WTC11 (cell line): ENCODE measurements around the gene CYP2U1. TPM values are rescaled to one million over a fixed set of nuclear protein-coding genes. Genes with fewer than 3 reads are reported as not detected.
"Not testable (repeated sequence)": the region's sequence is repeated elsewhere in the genome, so short reads cannot be mapped to it uniquely, and the experiment has no call there.

ENCODE experiments used
- ATAC-seq: fragments of 200-7000 bp; cut with Tn5 transposase; 2 replicates; pipeline ENCODE4 v1.10.0; 2021; ENCODE audit warnings: mild to moderate bottlenecking, moderate library complexity
- CTCF ChIA-PET: fragments of 300-600 bp; sonication (Branson Sonifier 250); formaldehyde crosslinking; loops from one replicate; lab custom pipeline; 2021; ENCODE audit warnings: antibody characterized with exemption; lab: Charles Lee
- POLR2A ChIA-PET: fragments of 350-600 bp; sonication (Branson Sonifier 250); formaldehyde crosslinking; loops from one replicate; lab custom pipeline; 2021; ENCODE audit warnings: antibody characterized with exemption; lab: Charles Lee
- DNase-seq: peaks from one replicate; pipeline ENCODE4 v3.0.0; 2021; ENCODE audit warnings: low spot score
- H3K27ac Mint-ChIP-seq: 2 replicates; pipeline ENCODE4 v1.8.0; 2021; ENCODE audit warnings: mixed read lengths
- H3K27me3 Mint-ChIP-seq: 2 replicates; pipeline ENCODE4 v1.8.0; 2021; ENCODE audit warnings: low read depth, mild to moderate bottlenecking, moderate library complexity, mixed read lengths
- H3K36me3 Mint-ChIP-seq: 2 replicates; pipeline ENCODE4 v1.8.0; 2021; ENCODE audit warnings: mixed read lengths
- H3K4me1 Mint-ChIP-seq: 2 replicates; pipeline ENCODE4 v1.8.0; 2022; ENCODE audit warnings: mixed read lengths
- H3K4me3 Mint-ChIP-seq: 2 replicates; pipeline ENCODE4 v1.8.0; 2021; ENCODE audit warnings: mild to moderate bottlenecking, moderate library complexity, mixed read lengths
- H3K9me3 Mint-ChIP-seq: 2 replicates; pipeline ENCODE4 v1.8.0; 2021; ENCODE audit warnings: mixed read lengths
- ARID4B ChIP-seq: sonication (generic); formaldehyde crosslinking; IDR thresholded peaks from 2 replicates; pipeline ENCODE4 v1.8.0; 2023; ENCODE audit warnings: missing genetic modification reagents, mild to moderate bottlenecking, borderline replicate concordance
- ATF2 ChIP-seq: sonication (generic); formaldehyde crosslinking; IDR thresholded peaks from 2 replicates; pipeline ENCODE4 v1.8.1; 2022; ENCODE audit warnings: low read depth, missing genetic modification reagents, borderline replicate concordance
- CREM ChIP-seq: sonication (generic); formaldehyde crosslinking; IDR thresholded peaks from 2 replicates; pipeline ENCODE4 v1.8.1; 2022; ENCODE audit warnings: mild to moderate bottlenecking, missing genetic modification reagents, moderate library complexity
- GABPB1 ChIP-seq: sonication (generic); formaldehyde crosslinking; IDR thresholded peaks from 2 replicates; pipeline ENCODE4 v1.8.1; 2023; ENCODE audit warnings: mild to moderate bottlenecking, missing genetic modification reagents
- IRF1 ChIP-seq: sonication (generic); formaldehyde crosslinking; IDR thresholded peaks from 2 replicates; pipeline ENCODE4 v1.8.0; 2023; ENCODE audit warnings: missing genetic modification reagents
- IRF2 ChIP-seq: sonication (generic); formaldehyde crosslinking; IDR thresholded peaks from 2 replicates; pipeline ENCODE4 v1.8.0; 2022; ENCODE audit warnings: low read depth, missing genetic modification reagents, borderline replicate concordance
- JAZF1 ChIP-seq: fragments of 250-450 bp; sonication (Bioruptor Pico); IDR thresholded peaks from 2 replicates; pipeline ENCODE4 v1.9.0; 2021; ENCODE audit warnings: moderate library complexity, mild to moderate bottlenecking, inconsistent platforms
- MAX ChIP-seq: sonication (generic); formaldehyde crosslinking; IDR thresholded peaks from 2 replicates; pipeline ENCODE4 v1.8.0; 2022; ENCODE audit warnings: mild to moderate bottlenecking, missing genetic modification reagents
- NFATC4 ChIP-seq: fragments of 250-450 bp; sonication (Bioruptor Pico); IDR thresholded peaks from 2 replicates; pipeline ENCODE4 v1.9.0; 2021; ENCODE audit warnings: mild to moderate bottlenecking
- NFYB ChIP-seq: sonication (generic); formaldehyde crosslinking; conservative IDR thresholded peaks from 2 replicates; pipeline ENCODE4 v1.8.0; 2022; ENCODE audit warnings: low read depth, missing genetic modification reagents
- NR1H2 ChIP-seq: sonication (generic); formaldehyde crosslinking; IDR thresholded peaks from 2 replicates; pipeline ENCODE4 v1.9.0; 2021; ENCODE audit warnings: mild to moderate bottlenecking, moderate library complexity, missing genetic modification reagents
- OVOL2 ChIP-seq: fragments of 250-450 bp; sonication (Bioruptor Pico); IDR thresholded peaks from 2 replicates; pipeline ENCODE4 v1.9.0; 2021; ENCODE audit warnings: mild to moderate bottlenecking, borderline replicate concordance
- SP1 ChIP-seq: sonication (generic); formaldehyde crosslinking; conservative IDR thresholded peaks from 2 replicates; pipeline ENCODE4 v1.8.1; 2022; ENCODE audit warnings: missing genetic modification reagents
- TP53 ChIP-seq: sonication (generic); formaldehyde crosslinking; IDR thresholded peaks from 2 replicates; pipeline ENCODE4 v1.8.1; 2023; ENCODE audit warnings: mild to moderate bottlenecking, missing genetic modification reagents
- USF2 ChIP-seq: sonication (generic); formaldehyde crosslinking; IDR thresholded peaks from 2 replicates; pipeline ENCODE4 v1.8.1; 2023; ENCODE audit warnings: mild to moderate bottlenecking, missing genetic modification reagents, moderate library complexity
- ZNF396 ChIP-seq: fragments of 250-450 bp; sonication (Bioruptor Pico); IDR thresholded peaks from 2 replicates; pipeline ENCODE4 v1.8.0; 2021; ENCODE audit warnings: mild to moderate bottlenecking, moderate library complexity, borderline replicate concordance
- ZNF671 ChIP-seq: fragments of 250-450 bp; sonication (Bioruptor Pico); IDR thresholded peaks from 2 replicates; pipeline ENCODE4 v1.8.0; 2021; ENCODE audit warnings: mild to moderate bottlenecking
- total RNA-seq: library from RNA; stranded (reverse); gene quantifications from 3 replicates; pipeline ENCODE4 v1.2.3, GENCODE V29; 2021
- TF ChIP-seq, protein P1 (sequence below): sonication (generic); formaldehyde crosslinking; IDR thresholded peaks from 2 replicates; pipeline ENCODE4 v1.8.1; 2023; ENCODE audit warnings: mild to moderate bottlenecking, moderate library complexity, missing genetic modification reagents
- TF ChIP-seq, protein P2 (sequence below): sonication (generic); formaldehyde crosslinking; IDR thresholded peaks from 2 replicates; pipeline ENCODE4 v1.8.0; 2022; ENCODE audit warnings: mild to moderate bottlenecking, missing genetic modification reagents

The CYP2U1 gene
- total RNA-seq, 1 experiment from 2014 or later, result 2.9 TPM

GRCh38 chr4:107901213-107901934 lies 30.0 kb upstream of the CYP2U1 start (continued):
- no peak for TF ChIP-seq MAX (CRISPR knock-in tag)
- no peak for TF ChIP-seq CREM
- no peak for TF ChIP-seq ATF2
- TF ChIP-seq, protein P1, sequence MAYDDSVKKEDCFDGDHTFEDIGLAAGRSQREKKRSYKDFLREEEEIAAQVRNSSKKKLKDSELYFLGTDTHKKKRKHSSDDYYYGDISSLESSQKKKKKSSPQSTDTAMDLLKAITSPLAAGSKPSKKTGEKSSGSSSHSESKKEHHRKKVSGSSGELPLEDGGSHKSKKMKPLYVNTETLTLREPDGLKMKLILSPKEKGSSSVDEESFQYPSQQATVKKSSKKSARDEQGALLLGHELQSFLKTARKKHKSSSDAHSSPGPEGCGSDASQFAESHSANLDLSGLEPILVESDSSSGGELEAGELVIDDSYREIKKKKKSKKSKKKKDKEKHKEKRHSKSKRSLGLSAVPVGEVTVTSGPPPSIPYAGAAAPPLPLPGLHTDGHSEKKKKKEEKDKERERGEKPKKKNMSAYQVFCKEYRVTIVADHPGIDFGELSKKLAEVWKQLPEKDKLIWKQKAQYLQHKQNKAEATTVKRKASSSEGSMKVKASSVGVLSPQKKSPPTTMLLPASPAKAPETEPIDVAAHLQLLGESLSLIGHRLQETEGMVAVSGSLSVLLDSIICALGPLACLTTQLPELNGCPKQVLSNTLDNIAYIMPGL (CRISPR knock-in tag), result no peak
- TF ChIP-seq, protein P2, sequence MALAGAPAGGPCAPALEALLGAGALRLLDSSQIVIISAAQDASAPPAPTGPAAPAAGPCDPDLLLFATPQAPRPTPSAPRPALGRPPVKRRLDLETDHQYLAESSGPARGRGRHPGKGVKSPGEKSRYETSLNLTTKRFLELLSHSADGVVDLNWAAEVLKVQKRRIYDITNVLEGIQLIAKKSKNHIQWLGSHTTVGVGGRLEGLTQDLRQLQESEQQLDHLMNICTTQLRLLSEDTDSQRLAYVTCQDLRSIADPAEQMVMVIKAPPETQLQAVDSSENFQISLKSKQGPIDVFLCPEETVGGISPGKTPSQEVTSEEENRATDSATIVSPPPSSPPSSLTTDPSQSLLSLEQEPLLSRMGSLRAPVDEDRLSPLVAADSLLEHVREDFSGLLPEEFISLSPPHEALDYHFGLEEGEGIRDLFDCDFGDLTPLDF (CRISPR knock-in tag), result no peak
- no peak for TF ChIP-seq IRF1

- TF ChIP-seq ZNF396 (CRISPR knock-in tag), result no peak
- TF ChIP-seq SP1 (CRISPR knock-in tag), result no peak
- no peak for TF ChIP-seq ZNF671 (CRISPR knock-in tag)
- TF ChIP-seq IRF2 (CRISPR knock-in tag), result no peak
- no peak for TF ChIP-seq NFATC4 (CRISPR knock-in tag)
- TF ChIP-seq GABPB1 (CRISPR knock-in tag), result no peak
- TF ChIP-seq NFYB (CRISPR knock-in tag), result no peak
- no peak for TF ChIP-seq NR1H2
- Mint-ChIP-seq H3K27me3 (peaks cover 8% of the 10 kb centered on the region), H3K27ac (no peak overlapping the region), H3K36me3 (peaks cover 13% of the 10 kb centered on the region), H3K4me3 (no peak overlapping the region), H3K4me1 (peaks cover 19% of the 10 kb centered on the region), H3K9me3 (peaks cover 18% of the 10 kb centered on the region)
- no peak for ATAC-seq
- ChIA-PET CTCF (interaction anchor here (1.5 kb wide), 1 partner anchor 144 kb away, joined by 6 read pairs; no protein-coding TSS in a partner anchor), POLR2A (no interaction called here)
- no peak for DNase-seq
Measured at GRCh38 chr4:107902715-107903114, 28.6 kb upstream of the CYP2U1 start.

DNA sequence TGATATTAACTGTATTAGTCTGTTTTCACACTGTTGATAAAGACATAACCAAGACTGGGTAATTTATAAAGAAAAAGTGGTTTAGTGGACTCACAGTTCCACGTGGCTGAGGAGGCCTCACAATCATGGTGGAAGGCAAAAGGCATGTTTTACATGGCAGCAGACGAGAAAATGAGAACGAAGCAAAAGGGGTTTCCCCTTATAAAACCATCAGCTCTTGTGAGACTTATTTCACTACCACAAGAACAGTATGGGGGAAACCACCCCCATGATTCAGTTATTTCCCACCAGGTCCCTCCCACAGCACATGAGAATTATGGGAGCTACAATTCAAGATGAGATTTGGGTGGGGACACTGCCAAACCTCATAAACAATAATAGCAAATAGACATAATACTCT lies 26.3 kb upstream of the CYP2U1 start:
- H3K27ac Mint-ChIP-seq, result not testable (repeated sequence)
- H3K36me3 Mint-ChIP-seq, result peaks cover 13% of the 10 kb centered on the region

GRCh38 chr4:107906458-107907100 lies 24.8 kb upstream of the CYP2U1 start:
- peaks cover 44% of the 10 kb centered on the region for H3K4me1 Mint-ChIP-seq
- H3K36me3 Mint-ChIP-seq, result peaks cover 13% of the 10 kb centered on the region
- ChIA-PET POLR2A (no interaction called here), CTCF (interaction anchor here (1.4 kb wide), 1 partner anchor 148 kb away, joined by 3 read pairs; no protein-coding TSS in a partner anchor)
- peaks cover 25% of the 10 kb centered on the region for H3K9me3 Mint-ChIP-seq
- DNase-seq, result no peak
- H3K4me3 Mint-ChIP-seq, result no peak overlapping the region
- ATAC-seq, result peak; percentile 71
- H3K27ac Mint-ChIP-seq, result no peak overlapping the region
- peaks cover 16% of the 10 kb centered on the region for H3K27me3 Mint-ChIP-seq
- no peak for TF ChIP-seq OVOL2 (CRISPR knock-in tag)
- TF ChIP-seq USF2 (CRISPR knock-in tag), result no peak
- TF ChIP-seq JAZF1, result no peak
- no peak for TF ChIP-seq TP53 (CRISPR knock-in tag)
- TF ChIP-seq ARID4B (CRISPR knock-in tag), result no peak

More for the DNA sequence above, 26.3 kb upstream of the CYP2U1 start:
- Mint-ChIP-seq H3K9me3 (peaks cover 25% of the 10 kb centered on the region), H3K27me3 (peaks cover 12% of the 10 kb centered on the region), H3K4me1 (peaks cover 31% of the 10 kb centered on the region)
- CTCF ChIA-PET, H3K4me3 Mint-ChIP-seq, ATAC-seq, POLR2A ChIA-PET, DNase-seq: not testable (repeated sequence)
